ENCODE results near the gene ORM1. TPM values are rescaled to one million over a fixed set of nuclear protein-coding genes. Genes with fewer than 3 reads are reported as not detected.

Gene ORM1
- polyA plus RNA-seq, 4 donors = 0.56 to 1.8 TPM; not detected in 2

GRCh38 chr9:114361542-114361941 is 38.6 kb downstream of the ORM1 start:
- DNase-seq (ENCODE audit: low read depth in 4 of 4, low spot score in 3 of 4) = no peak

GRCh38 chr9:114362394-114362793 is 39.5 kb downstream of the ORM1 start:
- no peak for DNase-seq (ENCODE audit: low read depth in 4 of 4, low spot score in 3 of 4)

DNA sequence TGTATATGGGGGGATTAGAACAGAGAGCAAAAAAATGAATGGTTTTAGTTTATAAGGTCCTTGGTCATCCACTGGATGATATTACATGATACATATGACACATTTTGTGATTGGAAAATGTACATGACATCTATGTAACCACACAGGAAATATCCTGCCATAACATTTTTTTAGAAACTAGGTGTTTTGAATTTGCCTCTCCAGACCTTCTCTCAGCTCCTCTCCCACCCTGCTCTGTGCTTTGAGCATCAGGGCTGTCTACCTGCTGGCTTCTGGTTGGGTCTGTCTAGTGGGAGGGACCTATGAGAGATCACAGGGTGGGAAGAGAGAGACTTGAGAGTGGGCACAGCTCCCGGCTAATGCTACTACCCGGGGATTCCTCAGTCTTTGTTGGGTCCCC is 40.5 kb downstream of the ORM1 start:
- no peak for DNase-seq (ENCODE audit: low read depth in 4 of 4, low spot score in 3 of 4)

GRCh38 chr9:114364134-114365041 is 41.5 kb downstream of the ORM1 start:
- no peak for DNase-seq (ENCODE audit: low read depth in 4 of 4, low spot score in 3 of 4)

- no peak for DNase-seq (ENCODE audit: low read depth in 4 of 4, low spot score in 3 of 4)
Observed at GRCh38 chr9:114365194-114365593, 42.3 kb downstream of the ORM1 start.

DNA sequence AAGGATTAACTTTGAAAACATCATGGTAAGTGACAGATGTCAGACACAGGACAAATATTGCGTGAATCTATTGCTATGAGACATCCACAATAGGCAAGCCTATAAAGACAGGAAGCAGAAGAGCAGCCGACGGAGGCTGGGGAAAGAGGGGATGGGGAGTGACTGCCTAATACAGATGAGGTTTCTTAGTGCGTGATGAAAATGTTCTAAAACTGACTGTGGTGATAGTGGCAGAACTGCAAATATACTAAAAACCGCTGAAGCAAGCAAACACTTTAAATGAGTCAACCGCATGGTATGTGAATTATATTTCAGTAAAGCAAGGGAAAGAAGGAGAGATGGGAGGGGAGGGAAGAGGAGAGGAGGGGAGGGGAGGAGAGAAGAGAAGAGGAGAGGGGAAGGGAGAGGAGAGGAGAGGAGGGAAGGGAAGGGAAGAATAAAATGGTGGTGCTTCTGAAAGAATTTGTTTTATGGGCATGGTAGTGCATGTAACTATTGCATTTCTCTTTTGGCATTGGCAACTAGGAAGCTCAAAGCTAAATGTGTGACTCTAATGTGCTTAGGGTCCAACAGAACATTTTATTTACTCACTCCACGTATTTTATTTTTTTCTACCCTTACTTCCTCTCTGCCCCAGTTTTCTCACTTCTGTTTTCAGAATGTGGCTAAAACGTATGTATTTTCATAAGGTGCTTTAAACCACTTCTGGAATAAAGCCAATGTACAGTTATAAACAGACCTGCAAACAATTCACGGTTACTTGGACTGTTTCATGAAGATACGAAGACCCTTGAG is 43.6 kb downstream of the ORM1 start:
- no peak for DNase-seq (ENCODE audit: low read depth in 4 of 4, low spot score in 3 of 4)

DNA sequence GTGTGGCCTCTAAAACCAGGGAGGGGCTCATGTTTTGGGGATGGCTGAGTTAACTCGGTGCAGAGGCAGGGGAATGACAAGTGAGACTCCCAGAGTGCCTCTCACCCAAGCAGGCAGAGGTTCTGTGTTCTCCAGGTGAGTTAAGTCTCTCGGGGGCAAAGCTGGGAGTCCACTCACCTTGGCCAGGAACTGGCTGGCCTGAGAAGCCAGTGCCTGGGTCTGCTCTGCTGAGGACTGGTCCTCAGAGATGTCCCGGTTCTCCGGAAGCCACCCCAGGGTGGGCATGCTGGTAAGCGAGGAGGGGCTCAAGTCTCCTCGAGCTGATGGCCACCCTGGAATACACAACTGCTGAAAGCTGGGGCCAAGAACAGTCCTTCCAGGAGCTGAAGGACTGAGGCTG is 44.5 kb downstream of the ORM1 start:
- no peak for DNase-seq (ENCODE audit: low read depth in 4 of 4, low spot score in 3 of 4)

DNA sequence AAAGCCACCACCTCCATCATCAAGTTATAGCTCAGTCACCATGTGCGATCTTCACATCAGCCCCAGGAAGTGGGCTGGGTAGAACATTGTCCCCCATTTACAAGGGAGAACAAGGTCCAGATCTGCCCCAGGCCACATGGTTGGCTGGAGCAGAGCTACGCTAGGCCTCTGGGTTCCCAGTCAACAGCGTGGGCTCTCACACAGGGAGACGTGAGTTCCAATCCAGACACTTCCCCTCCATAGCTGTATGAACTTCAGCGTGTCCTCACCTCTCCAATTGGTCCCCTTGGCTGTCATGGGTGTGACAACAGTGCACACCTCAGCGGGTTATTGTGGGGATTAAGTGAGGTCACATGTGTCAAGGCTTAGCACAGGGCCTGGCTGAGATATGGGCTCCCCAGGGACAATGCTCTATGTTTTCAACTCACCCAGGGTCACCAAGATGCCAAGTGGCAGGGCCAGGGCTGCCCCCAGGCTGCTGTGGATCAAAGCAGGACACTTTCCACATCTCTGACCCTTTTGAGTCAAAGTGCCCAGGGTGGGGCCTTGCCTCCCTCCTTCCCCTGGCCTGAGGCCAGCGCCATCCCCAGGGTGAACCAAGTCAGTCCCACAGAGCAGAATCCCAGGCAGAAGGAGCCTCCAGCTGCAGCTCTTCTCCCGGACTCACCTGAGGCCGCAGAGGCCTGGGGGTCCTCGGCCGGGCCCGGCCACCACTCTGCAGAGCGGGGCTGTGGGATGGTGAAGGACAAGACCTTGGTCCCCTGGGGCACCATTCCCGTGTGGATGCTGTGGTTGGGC is 45.1 kb downstream of the ORM1 start:
- no peak for DNase-seq (ENCODE audit: low read depth in 4 of 4, low spot score in 3 of 4)

GRCh38 chr9:114369216-114370130 is 46.6 kb downstream of the ORM1 start:
- no peak for DNase-seq (ENCODE audit: low read depth in 4 of 4, low spot score in 3 of 4)

GRCh38 chr9:114370251-114370967 is 47.5 kb downstream of the ORM1 start:
- no peak for DNase-seq (ENCODE audit: low read depth in 4 of 4, low spot score in 3 of 4)

- DNase-seq (ENCODE audit: low read depth in 4 of 4, low spot score in 3 of 4) = no peak
Observed at GRCh38 chr9:114370968-114371320, 48.0 kb downstream of the ORM1 start.

DNA sequence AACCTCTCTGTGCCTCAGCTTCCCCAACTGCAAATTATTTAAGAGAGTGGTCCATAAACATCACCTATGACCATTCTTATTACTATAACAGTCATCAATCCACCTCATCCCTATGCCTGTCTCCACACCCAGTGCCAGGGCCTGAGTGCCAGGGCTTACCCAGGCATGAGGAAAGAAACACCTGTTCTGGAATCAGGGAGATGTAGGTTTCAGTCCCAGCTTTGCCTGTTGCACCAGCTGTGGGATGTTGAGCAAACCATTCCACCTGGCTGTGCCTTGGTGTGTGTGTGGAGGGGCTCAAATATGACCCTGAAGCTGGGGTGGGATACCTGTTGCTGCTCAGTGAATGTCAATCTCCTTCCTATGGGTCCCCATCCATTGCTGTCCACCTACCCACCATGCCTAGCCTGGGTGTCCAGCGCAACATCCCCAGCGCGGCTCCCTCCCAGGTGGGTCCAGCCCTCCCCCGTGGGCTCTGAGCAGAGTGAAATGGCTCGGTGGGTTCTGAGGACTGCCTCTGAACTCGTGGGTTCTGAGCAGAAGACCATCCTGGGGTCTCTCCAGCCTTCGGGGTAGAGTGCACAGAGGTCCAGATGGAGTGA is 48.5 kb downstream of the ORM1 start:
- DNase-seq (ENCODE audit: low read depth in 4 of 4, low spot score in 3 of 4) = no peak

GRCh38 chr9:114371973-114372917 is 49.3 kb downstream of the ORM1 start:
- DNase-seq (ENCODE audit: low read depth in 4 of 4, low spot score in 3 of 4) = no peak

- DNase-seq (ENCODE audit: low read depth in 4 of 4, low spot score in 3 of 4) = no peak
Observed at GRCh38 chr9:114372921-114373448, 50.1 kb downstream of the ORM1 start.

DNA sequence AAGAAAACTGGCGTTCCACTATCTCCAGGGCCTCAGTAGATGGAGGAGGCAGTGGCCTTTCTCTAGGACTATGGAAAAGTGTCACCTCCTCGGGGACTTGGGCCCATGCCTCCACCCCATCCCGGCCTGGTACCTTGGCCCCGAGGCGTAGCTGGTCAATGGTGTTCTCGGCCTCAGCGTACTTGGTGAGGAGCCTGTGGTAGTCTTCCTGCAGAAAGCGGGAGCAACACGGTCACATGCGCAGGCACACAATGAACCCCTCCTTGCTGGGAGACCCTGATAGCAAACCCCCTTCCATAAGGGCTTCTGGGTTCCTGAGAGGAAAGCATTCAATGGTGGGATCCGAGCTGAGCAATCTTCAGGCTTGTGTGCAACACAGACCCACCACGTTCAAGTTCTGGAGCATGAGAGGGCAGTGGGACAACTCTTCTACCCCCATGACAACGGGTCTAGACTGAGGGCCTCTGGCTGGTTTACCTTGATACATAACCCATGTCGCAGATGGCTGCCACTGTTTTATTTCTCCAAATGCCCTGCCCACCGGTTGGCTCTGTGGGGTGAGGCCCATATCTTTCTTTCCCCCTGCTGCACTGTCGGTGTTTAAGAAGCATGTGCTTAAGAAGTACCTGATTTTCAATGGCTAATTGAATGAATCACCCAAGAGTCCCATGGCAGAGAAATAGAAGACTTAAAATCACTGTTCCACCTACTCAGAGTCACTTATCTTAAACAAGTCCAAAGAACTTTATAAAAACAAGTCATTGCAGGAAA is 51.2 kb downstream of the ORM1 start:
- no peak for DNase-seq (ENCODE audit: low read depth in 4 of 4, low spot score in 3 of 4)

DNA sequence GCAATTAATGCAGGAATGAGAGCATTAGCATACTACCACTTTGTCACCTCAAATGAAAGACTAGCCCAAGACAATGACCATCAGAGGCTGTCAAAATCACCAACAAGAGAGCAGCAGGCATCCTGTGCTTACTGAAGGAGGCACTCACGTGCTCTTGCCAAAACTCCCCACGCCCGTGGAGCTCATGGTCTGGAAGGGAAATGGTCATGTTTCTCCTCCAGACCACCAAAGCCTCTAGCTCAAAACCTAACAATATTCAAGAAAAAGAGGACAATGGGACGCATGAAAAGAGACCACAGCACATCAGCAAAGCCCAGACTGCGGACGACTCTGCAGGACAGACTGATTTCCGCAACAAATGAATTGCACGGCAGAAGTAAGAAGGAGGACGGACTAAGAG is 52.0 kb downstream of the ORM1 start:
- DNase-seq (ENCODE audit: low read depth in 4 of 4, low spot score in 3 of 4) = no peak

Measured in left renal pelvis (tissue), 4 donors.